ENCODE results near the gene SHBG. TPM values are rescaled to one million over a fixed set of nuclear protein-coding genes. Genes with fewer than 3 reads are reported as not detected.

The SHBG gene
- total and polyA plus RNA-seq, 2 of the 4 experiments (the other 2 are of a cell fraction): 0.36 to 0.38 TPM

- Histone ChIP-seq H3K27ac (ENCODE audit: insufficient read depth, low read length) (no peak overlapping the region; the same call in 1 of the 2 replicates), H2BK20ac (ENCODE audit: low read depth, low read length) (no peak overlapping the region), H2AK5ac (ENCODE audit: low read depth, low read length) (peak overlapping the region; percentile 49), H2AK9ac (replicated peaks; ENCODE audit: low read depth, low read length, poor library complexity) (peak overlapping the region; percentile 83), H3K4me3 (ENCODE audit: insufficient read depth, low read depth, low read length) (no peak overlapping the region), H3K4ac (ENCODE audit: low read depth, low read length) (no peak overlapping the region), H3K27me3 (ENCODE audit: control insufficient read depth, insufficient read depth, low read length) (no peaks in the 10 kb centered on the region), H3K9me3 (ENCODE audit: control insufficient read depth, insufficient read depth, low read length) (no peaks in the 10 kb centered on the region), H3K4me1 (ENCODE audit: control insufficient read depth, insufficient read depth, low read length) (peaks cover 32% of the 10 kb centered on the region), H2AFZ (replicated peaks; ENCODE audit: low read length, poor library complexity) (peak overlapping the region; percentile 72), H2BK120ac (ENCODE audit: low read depth, low read length) (no peak overlapping the region), H3K36me3 (ENCODE audit: control insufficient read depth, insufficient read depth, low read length) (peaks cover 44% of the 10 kb centered on the region), H3K14ac (replicated peaks; ENCODE audit: low read depth, low read length) (no peak overlapping the region), H4K91ac (ENCODE audit: insufficient read depth, low read depth, low read length) (no peak overlapping the region; the same call in 1 of the 2 replicates), H3K9ac (ENCODE audit: low read depth, low read length) (no peak overlapping the region), H4K20me1 (ENCODE audit: insufficient read depth, low read length) (peaks cover 15% of the 10 kb centered on the region), H3K79me1 (ENCODE audit: low read depth in 1 of 2, low read length in 2 of 2) (peaks cover 25 to 64% of the 10 kb centered on the region in 2 experiments), H3K18ac (ENCODE audit: low read depth, low read length) (no peak overlapping the region), H4K5ac (ENCODE audit: low read depth, low read length) (no peak overlapping the region), H2BK5ac (ENCODE audit: low read depth, low read length, poor library complexity, severe bottlenecking) (no peak overlapping the region), H3K23ac (ENCODE audit: low read depth, low read length) (no peak overlapping the region), H2BK15ac (ENCODE audit: low read depth, low read length) (no peak overlapping the region), H3K4me2 (ENCODE audit: low read depth, low read length) (no peak overlapping the region; the same call in 1 of the 2 replicates), H3K9me1 (ENCODE audit: insufficient read depth, low read length) (peaks cover 17% of the 10 kb centered on the region), H4K8ac (ENCODE audit: low read depth in 2 of 2, low read length in 2 of 2) (peak overlapping the region in 1 of 2 experiments; percentile 39; a peak in 2 of 4 replicates), H3K56ac (ENCODE audit: extremely low read depth, insufficient read depth, low read length) (no peak overlapping the region)
- intact Hi-C loops (cut with micrococcal nuclease) (loop anchor here (1.0 to 2.0 kb wide), 2 partner anchors 75 to 309 kb away; partner anchors contain the start of gene SLC2A4), dilution Hi-C loops (cut with HindIII; ENCODE audit: low sequenced_read_pairs, unreplicated experiment) (no loop called here), in situ Hi-C loops (cut with MboI; ENCODE audit: low sequenced_read_pairs) (no loop called here)
- ChIA-PET POLR2A (ENCODE audit: unreplicated experiment) (interaction anchor here (0.5 to 1.1 kb wide), 4 partner anchors 9 to 97 kb away, joined by 3 to 6 read pairs (median 4); partner anchors contain the start of gene CD68), CTCF (interaction anchor here (0.6 to 1.5 kb wide), 7 partner anchors 9 to 631 kb away, joined by 3 to 9 read pairs (median 4); no protein-coding TSS in a partner anchor)
- 10% methylated on average over 35 of the region's 56 CpGs; no CpG with 5 or more reads in 1 of the 2 experiments for WGBS, 2 experiments (ENCODE audit: extremely low coverage in 2 of 2, insufficient read length in 1 of 2)
- DNase-seq: peak; percentile 83
- peak; percentile 64 for ATAC-seq (ENCODE audit: low read depth)
- no TSS peak for BruUV-seq (replicated peaks)
- TF ChIP-seq RAD21 (IDR thresholded peaks at IDR 0.05; ENCODE audit: low read length) (peak; percentile 78), MAZ (IDR thresholded peaks at IDR 0.05; ENCODE audit: borderline replicate concordance, low read depth, low read length) (peak; percentile 35; the same call in 1 of the 2 replicates), POLR2A (IDR thresholded peaks at IDR 0.05; ENCODE audit: low read depth, low read length) (peak; percentile 41; the same call in 1 of the 2 replicates), FOS (IDR thresholded peaks at IDR 0.05; ENCODE audit: low read depth, low read length) (no peak), CEBPB (IDR thresholded peaks at IDR 0.05; ENCODE audit: low read depth, low read length) (no peak), NFE2L2 (IDR thresholded peaks at IDR 0.05; ENCODE audit: low read depth, low read length) (no peak), MXI1 (IDR thresholded peaks at IDR 0.05; ENCODE audit: borderline replicate concordance, low read depth, low read length) (no peak), RCOR1 (IDR thresholded peaks at IDR 0.05; ENCODE audit: insufficient replicate concordance, low read length) (no peak), SMC3 (IDR thresholded peaks at IDR 0.05; ENCODE audit: low read depth, low read length) (peak; percentile 71), MAFK (IDR thresholded peaks at IDR 0.05; ENCODE audit: low read depth, low read length) (no peak), BHLHE40 (IDR thresholded peaks at IDR 0.05; ENCODE audit: low read depth, low read length) (no peak), CHD1 (IDR thresholded peaks at IDR 0.05; ENCODE audit: low read depth, low read length) (no peak), RFX5 (IDR thresholded peaks at IDR 0.05; ENCODE audit: low read depth, low read length) (no peak)
- TF ChIP-seq, protein P1, sequence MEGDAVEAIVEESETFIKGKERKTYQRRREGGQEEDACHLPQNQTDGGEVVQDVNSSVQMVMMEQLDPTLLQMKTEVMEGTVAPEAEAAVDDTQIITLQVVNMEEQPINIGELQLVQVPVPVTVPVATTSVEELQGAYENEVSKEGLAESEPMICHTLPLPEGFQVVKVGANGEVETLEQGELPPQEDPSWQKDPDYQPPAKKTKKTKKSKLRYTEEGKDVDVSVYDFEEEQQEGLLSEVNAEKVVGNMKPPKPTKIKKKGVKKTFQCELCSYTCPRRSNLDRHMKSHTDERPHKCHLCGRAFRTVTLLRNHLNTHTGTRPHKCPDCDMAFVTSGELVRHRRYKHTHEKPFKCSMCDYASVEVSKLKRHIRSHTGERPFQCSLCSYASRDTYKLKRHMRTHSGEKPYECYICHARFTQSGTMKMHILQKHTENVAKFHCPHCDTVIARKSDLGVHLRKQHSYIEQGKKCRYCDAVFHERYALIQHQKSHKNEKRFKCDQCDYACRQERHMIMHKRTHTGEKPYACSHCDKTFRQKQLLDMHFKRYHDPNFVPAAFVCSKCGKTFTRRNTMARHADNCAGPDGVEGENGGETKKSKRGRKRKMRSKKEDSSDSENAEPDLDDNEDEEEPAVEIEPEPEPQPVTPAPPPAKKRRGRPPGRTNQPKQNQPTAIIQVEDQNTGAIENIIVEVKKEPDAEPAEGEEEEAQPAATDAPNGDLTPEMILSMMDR (conservative IDR thresholded peaks at IDR 0.05; ENCODE audit: low read depth, low read length): peak; percentile 79
- TF ChIP-seq, protein P2, sequence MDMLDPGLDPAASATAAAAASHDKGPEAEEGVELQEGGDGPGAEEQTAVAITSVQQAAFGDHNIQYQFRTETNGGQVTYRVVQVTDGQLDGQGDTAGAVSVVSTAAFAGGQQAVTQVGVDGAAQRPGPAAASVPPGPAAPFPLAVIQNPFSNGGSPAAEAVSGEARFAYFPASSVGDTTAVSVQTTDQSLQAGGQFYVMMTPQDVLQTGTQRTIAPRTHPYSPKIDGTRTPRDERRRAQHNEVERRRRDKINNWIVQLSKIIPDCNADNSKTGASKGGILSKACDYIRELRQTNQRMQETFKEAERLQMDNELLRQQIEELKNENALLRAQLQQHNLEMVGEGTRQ (IDR thresholded peaks at IDR 0.05; ENCODE audit: low read depth, low read length): no peak
Observed at GRCh38 chr17:7589204-7589868, 40.6 kb upstream of the SHBG start.
